AG09309 (cell line): ENCODE results near the gene TEX44.
"Not testable (repeated sequence)": the region's sequence is repeated elsewhere in the genome, so short reads cannot be mapped to it uniquely, and the experiment has no call there.

Source experiments
- DNase-seq: peaks from one replicate; pipeline ENCODE4 v3.0.0-alpha.2; 2010; ENCODE audit warnings: low read depth
- H3K4me3 ChIP-seq: 2 replicates; pipeline ENCODE4 v1.5.1; 2011; ENCODE audit warnings: mild to moderate bottlenecking, low read depth, low read length, moderate library complexity; ENCODE audit not compliant: control insufficient read depth
- TF ChIP-seq, protein P1 (sequence below): IDR thresholded peaks from 2 replicates; pipeline ENCODE4 v1.5.1; 2011; ENCODE audit warnings: mild to moderate bottlenecking, low read depth, low read length, inconsistent platforms; ENCODE audit not compliant: insufficient read depth, control insufficient read depth; ENCODE audit errors: missing control alignments

The TEX44 gene

GRCh38 chr2:231549446-231550239 lies 43.0 kb upstream of the TEX44 start:
- no peak overlapping the region for H3K4me3 ChIP-seq
- TF ChIP-seq, protein P1, sequence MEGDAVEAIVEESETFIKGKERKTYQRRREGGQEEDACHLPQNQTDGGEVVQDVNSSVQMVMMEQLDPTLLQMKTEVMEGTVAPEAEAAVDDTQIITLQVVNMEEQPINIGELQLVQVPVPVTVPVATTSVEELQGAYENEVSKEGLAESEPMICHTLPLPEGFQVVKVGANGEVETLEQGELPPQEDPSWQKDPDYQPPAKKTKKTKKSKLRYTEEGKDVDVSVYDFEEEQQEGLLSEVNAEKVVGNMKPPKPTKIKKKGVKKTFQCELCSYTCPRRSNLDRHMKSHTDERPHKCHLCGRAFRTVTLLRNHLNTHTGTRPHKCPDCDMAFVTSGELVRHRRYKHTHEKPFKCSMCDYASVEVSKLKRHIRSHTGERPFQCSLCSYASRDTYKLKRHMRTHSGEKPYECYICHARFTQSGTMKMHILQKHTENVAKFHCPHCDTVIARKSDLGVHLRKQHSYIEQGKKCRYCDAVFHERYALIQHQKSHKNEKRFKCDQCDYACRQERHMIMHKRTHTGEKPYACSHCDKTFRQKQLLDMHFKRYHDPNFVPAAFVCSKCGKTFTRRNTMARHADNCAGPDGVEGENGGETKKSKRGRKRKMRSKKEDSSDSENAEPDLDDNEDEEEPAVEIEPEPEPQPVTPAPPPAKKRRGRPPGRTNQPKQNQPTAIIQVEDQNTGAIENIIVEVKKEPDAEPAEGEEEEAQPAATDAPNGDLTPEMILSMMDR, result no peak
- no peak for DNase-seq

DNA sequence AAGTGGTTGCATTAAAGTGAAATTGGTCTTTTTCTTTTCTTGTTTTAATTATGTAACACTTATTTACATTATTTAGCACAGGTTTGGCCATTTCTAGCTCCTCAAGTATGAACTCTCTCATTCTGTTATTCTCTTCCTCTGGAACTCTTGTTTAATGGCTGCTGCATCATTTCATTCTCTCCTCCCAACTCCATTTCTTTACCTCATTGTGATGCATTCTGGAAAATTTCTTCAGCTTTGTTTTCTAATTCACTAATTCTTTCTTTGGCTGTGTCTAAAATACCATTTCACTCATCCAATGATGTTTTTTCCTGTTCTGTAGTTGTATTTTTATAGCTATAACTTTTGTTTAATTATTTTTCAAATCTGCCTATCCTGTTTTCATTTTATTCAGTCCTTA lies 39.9 kb upstream of the TEX44 start:
- DNase-seq, result no peak
- TF ChIP-seq, protein P1, result no peak
- no peak overlapping the region for H3K4me3 ChIP-seq

DNA sequence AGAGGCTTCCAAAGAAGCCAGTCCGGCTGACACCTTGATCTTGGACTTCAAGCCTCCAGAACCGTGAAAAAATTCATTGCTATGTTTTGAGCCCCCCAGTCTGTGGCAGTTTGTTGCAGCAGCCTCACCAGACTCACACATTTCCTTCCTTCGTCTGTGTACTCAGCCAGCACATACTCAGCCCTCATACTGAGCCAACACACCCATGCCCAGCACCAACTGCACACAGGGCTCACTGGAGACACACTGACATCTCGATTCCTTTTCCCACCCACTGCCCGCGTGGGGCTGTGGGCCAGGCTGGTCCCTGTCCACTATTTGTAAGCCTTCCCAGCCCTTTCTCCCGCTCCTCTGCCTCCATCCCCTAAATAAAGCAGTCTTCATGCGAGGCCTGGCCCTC lies 38.3 kb upstream of the TEX44 start:
- DNase-seq, result no peak
- TF ChIP-seq, protein P1, result no peak
- no peak overlapping the region for H3K4me3 ChIP-seq

GRCh38 chr2:231554748-231555545 lies 37.7 kb upstream of the TEX44 start:
- TF ChIP-seq, protein P1, result no peak
- peak overlapping the region; percentile 6 for H3K4me3 ChIP-seq
- DNase-seq, result peak; percentile 7

DNA sequence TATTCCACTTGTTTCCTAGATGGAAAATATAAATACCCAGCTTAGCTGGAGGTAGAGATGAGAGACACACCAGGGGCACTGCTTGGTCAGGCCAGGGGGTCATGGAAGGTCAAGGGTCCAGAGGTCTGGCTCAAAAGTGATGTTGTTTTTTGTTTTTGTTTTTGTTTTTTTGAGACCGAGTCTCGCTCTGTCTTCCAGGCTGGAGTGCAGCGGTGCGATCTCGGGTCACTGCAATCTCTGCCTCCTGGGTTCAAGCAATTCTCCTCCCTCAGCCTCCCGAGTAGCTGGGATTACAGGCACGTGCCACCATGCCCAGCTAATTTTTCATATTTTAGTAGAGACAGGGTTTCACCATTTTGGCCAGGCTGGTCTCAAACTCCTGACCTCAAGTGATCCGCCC lies 36.2 kb upstream of the TEX44 start:
- not testable (repeated sequence) for DNase-seq, H3K4me3 ChIP-seq

DNA sequence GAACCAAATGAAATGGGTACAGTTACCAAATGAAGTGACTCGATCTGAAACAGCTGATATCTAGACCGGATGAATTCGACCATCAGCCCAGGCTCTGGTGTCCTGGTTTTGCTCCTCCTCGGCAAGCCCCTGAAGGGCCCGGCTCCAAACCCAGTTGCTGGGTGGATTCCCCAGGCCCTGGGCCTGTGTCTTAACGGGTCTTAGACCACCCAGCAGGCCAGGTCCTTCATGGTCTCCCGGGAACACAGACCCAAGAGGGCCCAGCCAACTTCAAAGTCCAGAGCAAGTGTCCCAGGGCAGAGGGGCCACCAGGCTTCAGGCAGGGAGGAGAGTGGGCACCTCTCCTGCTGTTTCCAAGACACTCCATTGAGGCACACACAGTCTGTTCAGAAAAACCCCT lies 35.7 kb upstream of the TEX44 start:
- DNase-seq, result no peak
- TF ChIP-seq, protein P1, result no peak
- no peak overlapping the region for H3K4me3 ChIP-seq
